Body of pancreas (tissue), 4 donors: ENCODE results near the gene TBL1XR1. TPM values are rescaled to one million over a fixed set of nuclear protein-coding genes. Genes with fewer than 3 reads are reported as not detected.

ENCODE experiments used
- ATAC-seq: fragments of 150-250 bp; one replicate; pipeline ENCODE4 v1.9.1; 2016
- DNase-seq, 4 donors: peaks; one replicate each; pipeline ENCODE4 v3.0.0-alpha.2; 2019
- H3K27ac ChIP-seq, 4 donors: fragments of 200-600 bp; sonication (generic); 1 replicate in 3 of 4; 2 replicates in 1 of 4; pipeline versions ENCODE4 v1.5.1 to v1.6.1; 2016 to 2019; ENCODE audit warnings: mild to moderate bottlenecking in 1 of 4, mixed read lengths in 1 of 4, moderate library complexity in 1 of 4
- H3K27me3 ChIP-seq, 2 donors: fragments of 200-600 bp; sonication (generic); one replicate each; pipeline ENCODE4 v1.6.0; 2016; ENCODE audit warnings: mild to moderate bottlenecking in 1 of 2
- H3K36me3 ChIP-seq, 2 donors: fragments of 200-600 bp; sonication (generic); replicated peaks in 1 of 2; 2 replicates each; pipeline ENCODE4 v1.5.1; 2016; ENCODE audit warnings: low read depth in 2 of 2; ENCODE audit not compliant: insufficient read depth in 1 of 2
- H3K4me1 ChIP-seq: fragments of 200-600 bp; sonication (generic); one replicate; pipeline ENCODE4 v1.6.0; 2016
- H3K4me3 ChIP-seq, 2 donors: fragments of 200-600 bp; sonication (generic); 1 replicate in 1 of 2; 2 replicates in 1 of 2; pipeline ENCODE4 v1.5.1; 2016 to 2019
- H3K9me3 ChIP-seq, 3 donors: fragments of 200-600 bp; sonication (generic); 1 replicate in 2 of 3; 2 replicates in 1 of 3; pipeline ENCODE4 v1.5.1; 2016
- CTCF ChIP-seq, 7 experiments: fragments of 450-650 bp in 4 of 7; fragments of 200-600 bp in 3 of 7; sonication (generic) in 3 of 7; IDR thresholded peaks; one replicate each; pipeline ENCODE4 v1.5.1; 2016 to 2019; ENCODE audit warnings: antibody characterized with exemption in 7 of 7
- POLR2A ChIP-seq, 3 donors: fragments of 450-650 bp; IDR thresholded peaks; one replicate each; pipeline ENCODE4 v1.6.1; 2016; ENCODE audit warnings: antibody characterized with exemption in 3 of 3, mild to moderate bottlenecking in 2 of 3
- WGBS, 2 donors: methylation state at CpG; one replicate each; pipeline ENCODE4 v1.1.5; 2017; 5-methylcytosine and 5-hydroxymethylcytosine counted together
- intact Hi-C: fragments of 100-400 bp; cut with DNase I; formaldehyde crosslinking; loops from one replicate; pipeline ENCODE4 v1.15.1; 2023
- total RNA-seq, 2 donors: library from RNA; depleted of rRNA; stranded (reverse); fragments of >200 nt; gene quantifications; one replicate each; pipeline ENCODE4 v1.1.0, GENCODE V29; 2016

Gene TBL1XR1
- total RNA-seq, 2 donors from 2014 or later = 34.3 to 57.9 TPM

DNA sequence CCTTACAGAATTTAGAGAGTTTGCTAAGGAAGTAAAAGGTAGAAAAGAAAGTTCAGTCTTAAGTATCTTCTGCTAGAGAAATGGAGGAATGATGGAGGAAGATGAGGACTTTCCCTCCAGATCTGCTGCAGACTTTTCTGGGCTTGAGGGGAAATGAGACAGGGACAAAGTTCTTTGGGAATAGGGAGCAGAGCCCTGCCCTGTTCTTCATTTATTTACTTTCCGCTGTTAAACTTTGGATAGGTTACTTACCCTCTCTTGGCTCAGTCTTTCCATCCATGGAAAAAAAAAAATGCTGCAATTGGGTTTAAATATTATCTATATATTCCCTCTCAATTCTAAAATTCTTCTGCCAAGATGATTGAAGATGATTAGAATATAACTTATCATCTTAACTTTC is 202.9 kb downstream of the TBL1XR1 start:
- H3K36me3 ChIP-seq = no peaks in the 10 kb centered on the region
- H3K27ac ChIP-seq = no peak overlapping the region
- no peaks in the 10 kb centered on the region for H3K4me1 ChIP-seq
- WGBS, 2 donors = 93 to 96% methylated on average over 1 of the region's 1 CpG
- ATAC-seq (no peak), DNase-seq (no peak)
- no peak for TF ChIP-seq CTCF (IDR thresholded peaks at IDR 0.05)
- TF ChIP-seq POLR2A (IDR thresholded peaks at IDR 0.05) = no peak
- intact Hi-C loops = no loop called here
- H3K4me3 ChIP-seq = no peak overlapping the region
- no peaks in the 10 kb centered on the region for H3K27me3 ChIP-seq
- H3K9me3 ChIP-seq = no peaks in the 10 kb centered on the region

DNA sequence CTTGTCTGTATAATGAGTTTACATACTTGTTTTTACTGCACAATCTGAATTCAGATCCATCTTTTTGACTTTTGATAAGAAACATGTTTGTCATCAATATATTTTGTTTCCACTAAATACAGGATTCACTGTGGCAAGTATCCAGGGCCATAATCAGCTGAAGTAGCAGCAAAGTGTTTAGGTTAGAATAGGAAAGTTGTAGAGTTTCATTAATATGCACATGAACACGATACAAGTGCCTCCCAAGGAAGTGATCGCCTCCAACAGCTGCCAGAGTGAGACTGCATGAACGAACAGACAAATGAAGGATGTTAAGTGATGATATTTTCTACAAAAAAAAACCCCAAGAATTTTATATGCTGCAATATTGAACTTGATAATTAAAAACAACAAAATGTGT is 204.3 kb downstream of the TBL1XR1 start:
- no peak for DNase-seq
- no peaks in the 10 kb centered on the region for H3K27me3 ChIP-seq
- H3K4me3 ChIP-seq = no peak overlapping the region
- TF ChIP-seq POLR2A (IDR thresholded peaks at IDR 0.05) = no peak
- TF ChIP-seq CTCF (IDR thresholded peaks at IDR 0.05) = no peak
- 85 to 88% methylated on average over 3 of the region's 3 CpGs for WGBS, 2 donors
- H3K9me3 ChIP-seq = no peaks in the 10 kb centered on the region
- no peak overlapping the region for H3K27ac ChIP-seq
- H3K36me3 ChIP-seq = no peaks in the 10 kb centered on the region
- no peak for ATAC-seq
- no peaks in the 10 kb centered on the region for H3K4me1 ChIP-seq
- intact Hi-C loops = no loop called here

DNA sequence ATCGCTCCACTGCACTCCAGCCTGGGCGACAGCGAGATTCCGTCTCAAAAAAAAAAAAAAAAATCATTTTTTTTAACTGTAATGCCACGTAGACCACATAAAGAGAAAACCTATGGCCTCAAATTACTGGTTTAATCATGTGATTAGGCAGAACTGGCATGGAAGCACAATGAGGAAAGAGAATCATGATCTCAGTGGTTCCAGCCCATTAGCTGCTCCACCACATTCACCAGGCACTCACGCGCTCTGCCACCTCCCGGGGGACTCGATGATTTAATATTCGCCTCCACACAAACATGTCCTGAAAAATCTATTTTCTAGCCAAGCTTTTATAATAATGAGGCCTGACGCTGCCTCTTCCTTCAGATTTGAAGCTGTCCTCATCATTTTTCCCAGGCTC is 204.7 kb downstream of the TBL1XR1 start:
- WGBS, 2 donors = 92 to 97% methylated on average over 11 of the region's 11 CpGs
- DNase-seq = no peak
- intact Hi-C loops = no loop called here

DNA sequence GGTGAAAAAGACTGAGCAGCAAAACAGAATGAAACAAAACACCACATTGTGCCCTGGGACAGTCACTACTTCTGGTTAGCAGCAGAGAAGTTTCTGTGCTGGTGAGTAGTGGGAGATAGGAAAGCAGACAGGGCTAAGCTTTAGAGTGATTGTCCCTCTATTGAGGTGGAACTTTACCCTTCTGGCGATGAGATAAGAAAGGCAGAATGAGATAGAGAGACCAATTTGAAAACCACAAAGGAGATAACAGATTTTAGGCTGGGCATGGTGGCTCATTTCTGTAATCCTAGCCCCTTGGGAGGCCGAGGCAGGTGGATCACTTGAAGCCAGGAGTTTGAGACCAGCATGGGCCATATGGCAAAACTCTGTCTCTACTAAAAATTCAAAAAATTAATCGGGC is 208.5 kb downstream of the TBL1XR1 start:
- intact Hi-C loops = no loop called here
- Histone ChIP-seq H3K4me1 (no peaks in the 10 kb centered on the region), H3K9me3 (no peaks in the 10 kb centered on the region), H3K27me3 (no peaks in the 10 kb centered on the region), H3K36me3 (no peaks in the 10 kb centered on the region), H3K27ac (no peak overlapping the region), H3K4me3 (no peak overlapping the region)
- no peak for TF ChIP-seq POLR2A (IDR thresholded peaks at IDR 0.05)
- TF ChIP-seq CTCF (IDR thresholded peaks at IDR 0.05) = no peak
- ATAC-seq (no peak), DNase-seq (no peak)
- WGBS, 2 donors = 60 to 67% methylated on average over 3 of the region's 3 CpGs

More for the DNA sequence above, 204.7 kb downstream of the TBL1XR1 start:
- no peaks in the 10 kb centered on the region for H3K4me1 ChIP-seq
- ATAC-seq = no peak
- H3K4me3 ChIP-seq = no peak overlapping the region
- no peak overlapping the region for H3K27ac ChIP-seq
- no peak for TF ChIP-seq POLR2A (IDR thresholded peaks at IDR 0.05)
- no peak for TF ChIP-seq CTCF (IDR thresholded peaks at IDR 0.05)
- H3K27me3 ChIP-seq = no peaks in the 10 kb centered on the region
- no peaks in the 10 kb centered on the region for H3K9me3 ChIP-seq
- no peaks in the 10 kb centered on the region for H3K36me3 ChIP-seq

DNA sequence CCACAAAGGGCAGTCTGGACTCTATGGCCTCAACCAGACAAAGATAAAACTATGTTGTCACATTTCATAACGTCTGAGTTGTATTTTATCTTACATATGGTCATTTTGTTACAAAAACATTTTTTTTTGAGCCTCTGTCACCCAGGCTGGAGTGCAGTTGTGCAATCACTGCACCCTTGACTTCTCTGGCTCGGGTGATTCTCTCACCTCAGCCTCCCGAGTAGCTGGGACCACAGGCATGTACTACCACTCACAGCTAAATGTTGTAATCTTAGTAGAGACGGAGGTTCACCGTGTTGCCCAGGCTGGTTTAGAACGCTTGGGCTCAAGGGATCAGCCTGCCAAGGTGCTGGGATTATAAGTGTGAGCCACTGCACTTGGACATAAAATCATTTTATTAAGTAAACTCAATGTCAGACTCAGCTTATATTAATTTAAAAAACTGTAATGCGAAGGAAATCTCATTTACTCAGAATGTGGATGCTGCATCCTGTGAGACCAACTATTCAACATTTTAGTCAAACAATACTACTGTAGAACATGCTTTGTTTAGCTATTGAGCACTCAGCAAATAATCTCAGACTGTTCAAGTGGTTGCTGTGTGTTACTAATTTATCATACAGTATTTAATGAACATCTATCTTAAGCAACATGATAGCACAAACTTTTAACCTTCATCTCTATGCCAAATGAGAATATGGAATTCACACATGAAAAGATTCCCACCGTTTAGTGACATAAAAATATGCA is 209.2 kb downstream of the TBL1XR1 start:
- no peaks in the 10 kb centered on the region for H3K36me3 ChIP-seq
- ATAC-seq = no peak
- H3K27me3 ChIP-seq = no peaks in the 10 kb centered on the region
- H3K4me1 ChIP-seq = no peaks in the 10 kb centered on the region
- TF ChIP-seq CTCF (IDR thresholded peaks at IDR 0.05) = no peak
- no peak for TF ChIP-seq POLR2A (IDR thresholded peaks at IDR 0.05)
- H3K27ac ChIP-seq = no peak overlapping the region
- no peaks in the 10 kb centered on the region for H3K9me3 ChIP-seq
- DNase-seq = no peak
- intact Hi-C loops = no loop called here
- WGBS, 2 donors = 37 to 44% methylated on average over 8 of the region's 8 CpGs
- no peak overlapping the region for H3K4me3 ChIP-seq
